GM20000 (cell line): ENCODE results near the gene DTL.

Experiments
- DNase-seq: peaks from one replicate; pipeline ENCODE4 v3.0.0; 2012; ENCODE audit warnings: low spot score
- CTCF ChIP-seq: IDR thresholded peaks from 2 replicates; pipeline ENCODE4 v1.5.1; 2012; ENCODE audit warnings: mild to moderate bottlenecking, control low read depth; ENCODE audit errors: extremely low read depth, missing control alignments

The DTL gene

GRCh38 chr1:212040629-212041412 lies 5.3 kb downstream of the DTL start:
- DNase-seq: no peak

GRCh38 chr1:212042436-212042835 lies 6.9 kb downstream of the DTL start:
- TF ChIP-seq CTCF: no peak
- no peak for DNase-seq

More at GRCh38 chr1:212040629-212041412, 5.3 kb downstream of the DTL start:
- TF ChIP-seq CTCF: no peak

- TF ChIP-seq CTCF: no peak
- DNase-seq: no peak
Measured at GRCh38 chr1:212044851-212045250, 9.3 kb downstream of the DTL start.

GRCh38 chr1:212045981-212046380 lies 10.4 kb downstream of the DTL start:
- TF ChIP-seq CTCF: no peak
- DNase-seq: no peak

- DNase-seq: no peak
- TF ChIP-seq CTCF: no peak
Measured at GRCh38 chr1:212053993-212054392, 18.4 kb downstream of the DTL start.

GRCh38 chr1:212055333-212055732 lies 19.8 kb downstream of the DTL start:
- no peak for DNase-seq
- no peak for TF ChIP-seq CTCF

- no peak for TF ChIP-seq CTCF
- DNase-seq: no peak
Measured at GRCh38 chr1:212060632-212061472, 25.3 kb downstream of the DTL start.
